ENCODE results near the gene DNPEP. TPM values are rescaled to one million over a fixed set of nuclear protein-coding genes. Genes with fewer than 3 reads are reported as not detected.

Gene DNPEP
- total RNA-seq (2021): 60.9 and 63.5 TPM in 2 replicates
- long read RNA-seq, transcript DNPEP-203 (15 exons, 1,657 nt): minor isoform, 7 of 119 reads
- long read RNA-seq, transcript DNPEP-217 (15 exons, 2,408 nt): minor isoform, 13 of 119 reads
- long read RNA-seq, transcript DNPEP-201 (15 exons, 2,425 nt): major isoform, 62 of 119 reads
- long read RNA-seq, partial matches to known transcripts: 9 of 119 reads
- long read RNA-seq, other reads (novel, unspliced or antisense): 28 of 119 reads

DNA sequence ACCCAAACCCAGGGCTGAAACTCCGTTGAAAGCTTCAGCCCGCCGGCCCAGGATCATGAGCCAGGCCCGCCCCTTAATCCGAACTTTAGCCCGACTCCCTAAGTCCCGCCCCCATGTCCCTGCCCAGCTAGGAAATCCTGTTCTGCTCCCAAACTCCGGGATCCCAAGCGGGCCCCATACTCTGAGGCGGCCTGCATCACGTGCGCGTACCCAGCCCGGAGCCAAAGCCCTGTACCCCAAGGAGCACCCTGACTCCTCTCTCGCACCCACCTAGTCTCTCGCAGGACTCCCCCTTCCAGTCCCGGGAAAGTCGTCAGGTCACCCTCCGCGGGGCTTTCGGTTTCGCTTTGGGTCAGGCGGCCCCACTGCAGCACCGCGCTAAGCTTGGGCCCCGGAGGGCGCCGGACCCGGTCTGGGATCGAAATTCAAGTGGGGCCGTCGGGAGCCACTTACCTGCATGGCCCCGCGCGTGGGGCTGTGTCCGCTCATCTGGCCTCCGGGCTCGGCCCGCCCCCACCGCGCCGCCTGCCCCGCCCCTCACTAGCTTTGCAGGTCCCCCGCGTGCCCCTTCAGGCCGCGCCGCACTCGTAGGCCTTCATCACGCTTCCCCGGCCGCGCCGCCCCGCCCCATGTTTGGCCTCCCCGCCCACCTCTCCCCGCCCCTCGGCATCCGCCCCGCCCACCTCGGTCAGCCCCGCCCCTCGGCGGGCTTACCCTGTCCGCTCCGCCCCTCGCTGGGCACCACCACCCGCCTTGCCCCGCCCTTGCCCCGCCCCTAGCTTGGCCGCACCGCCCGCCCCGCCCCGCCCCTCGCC is at the start of gene DNPEP:
TSS of gene DNPEP (minus strand) at position 607 of the 815 bp plus-strand sequence. CDS start at position 489, 118 bp downstream.
- Histone ChIP-seq H3K4me1 (ENCODE audit: insufficient read depth, low read length) (no peaks in the 10 kb centered on the region), H3T11ph (ENCODE audit: low read length) (no peak within 1 kb of the TSS), H2BK15ac (ENCODE audit: low read depth, low read length) (no peak within 1 kb of the TSS), H2AK5ac (ENCODE audit: insufficient read length, low read length) (no peak within 1 kb of the TSS), H3K23ac (ENCODE audit: insufficient read length, low read depth, low read length) (no peak within 1 kb of the TSS), H4K91ac (ENCODE audit: insufficient read length, low read depth, low read length) (no peak within 1 kb of the TSS), H3K27me3 (ENCODE audit: insufficient read depth, low read length) (no peaks in the 10 kb centered on the region), H2AFZ (ENCODE audit: low read length) (no peak within 1 kb of the TSS), H3K4ac (ENCODE audit: low read depth, low read length) (no peak within 1 kb of the TSS; the same call in 1 of the 2 replicates), H2BK120ac (ENCODE audit: low read depth, low read length, poor library complexity, severe bottlenecking) (no peak within 1 kb of the TSS), H2BK20ac (ENCODE audit: low read depth, low read length, poor library complexity, severe bottlenecking) (no peak within 1 kb of the TSS), H3K79me1 (ENCODE audit: insufficient read depth, low read depth, low read length, poor library complexity, severe bottlenecking) (no peaks in the 10 kb centered on the region), H4K8ac (replicated peaks; ENCODE audit: insufficient read length, low read depth, low read length) (no peak within 1 kb of the TSS), H2BK5ac (ENCODE audit: insufficient read length, low read length) (no peak within 1 kb of the TSS), H4K20me1 (ENCODE audit: control insufficient read depth, insufficient read depth, insufficient read length) (no peaks in the 10 kb centered on the region), H3K9me3 (ENCODE audit: control insufficient read depth, low read depth, low read length) (no peaks in the 10 kb centered on the region), H3K9ac (ENCODE audit: extremely low read depth, insufficient read length, low read length) (peak within 1 kb of the TSS; percentile 77), H4K5ac (ENCODE audit: insufficient read length, low read depth, low read length) (no peak within 1 kb of the TSS), H2BK12ac (ENCODE audit: insufficient read length, low read depth, low read length) (no peak within 1 kb of the TSS), H3K56ac (ENCODE audit: insufficient read length, low read depth, low read length) (no peak within 1 kb of the TSS), H3K27ac (ENCODE audit: insufficient read length, low read depth, low read length) (no peak within 1 kb of the TSS), H3K23me2 (ENCODE audit: insufficient read length, low read depth, low read length, poor library complexity, severe bottlenecking) (peaks cover 7% of the 10 kb centered on the region), H3K4me2 (ENCODE audit: insufficient read depth, insufficient read length, low read length) (peak within 1 kb of the TSS; percentile 71), H3K79me2 (ENCODE audit: insufficient read depth, low read length) (no peaks in the 10 kb centered on the region), H3K14ac (ENCODE audit: insufficient read depth, low read length) (peak within 1 kb of the TSS; percentile 93; the same call in 1 of the 2 replicates), H3K18ac (ENCODE audit: insufficient read length, low read depth, low read length) (peak within 1 kb of the TSS; percentile 93)
- peak within 1 kb of the TSS; percentile 95 to 96 for H3K4me3 Mint-ChIP-seq
- H3K4me1 Mint-ChIP-seq: peaks cover 12 to 19% of the 10 kb centered on the region in 2 experiments
- TF ChIP-seq, protein P1, sequence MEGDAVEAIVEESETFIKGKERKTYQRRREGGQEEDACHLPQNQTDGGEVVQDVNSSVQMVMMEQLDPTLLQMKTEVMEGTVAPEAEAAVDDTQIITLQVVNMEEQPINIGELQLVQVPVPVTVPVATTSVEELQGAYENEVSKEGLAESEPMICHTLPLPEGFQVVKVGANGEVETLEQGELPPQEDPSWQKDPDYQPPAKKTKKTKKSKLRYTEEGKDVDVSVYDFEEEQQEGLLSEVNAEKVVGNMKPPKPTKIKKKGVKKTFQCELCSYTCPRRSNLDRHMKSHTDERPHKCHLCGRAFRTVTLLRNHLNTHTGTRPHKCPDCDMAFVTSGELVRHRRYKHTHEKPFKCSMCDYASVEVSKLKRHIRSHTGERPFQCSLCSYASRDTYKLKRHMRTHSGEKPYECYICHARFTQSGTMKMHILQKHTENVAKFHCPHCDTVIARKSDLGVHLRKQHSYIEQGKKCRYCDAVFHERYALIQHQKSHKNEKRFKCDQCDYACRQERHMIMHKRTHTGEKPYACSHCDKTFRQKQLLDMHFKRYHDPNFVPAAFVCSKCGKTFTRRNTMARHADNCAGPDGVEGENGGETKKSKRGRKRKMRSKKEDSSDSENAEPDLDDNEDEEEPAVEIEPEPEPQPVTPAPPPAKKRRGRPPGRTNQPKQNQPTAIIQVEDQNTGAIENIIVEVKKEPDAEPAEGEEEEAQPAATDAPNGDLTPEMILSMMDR (conservative IDR thresholded peaks at IDR 0.05): no peak
- no peaks in the 10 kb centered on the region; a peak in 1 of 5 replicates for H3K9me3 Mint-ChIP-seq
- H3K27ac Mint-ChIP-seq: peak within 1 kb of the TSS; percentile 44 to 98 (median 80); a peak in 6 of 7 replicates
- DNase-seq: peak; percentile 90
- H3K27me3 Mint-ChIP-seq (ENCODE audit: low read depth): peaks cover under 1% of the 10 kb centered on the region; the same call in 1 of the 2 replicates
- no CpG with 5 or more reads among the region's 76 CpGs for WGBS (ENCODE audit: extremely low coverage, insufficient read length, low lambda C conversion rate)
- peaks cover 21 to 36% (median 32%) of the 10 kb centered on the region in 3 experiments; a peak in 6 of 7 replicates for H3K36me3 Mint-ChIP-seq (ENCODE audit: insufficient read depth in 1 of 3, low read depth in 3 of 3)
